Mesodermal cell (in vitro differentiated cells): ENCODE results near the gene C17orf67.

Experiments used
- H3K27ac ChIP-seq: 2 replicates; pipeline ENCODE4 v1.7.0; 2013; ENCODE audit warnings: mild to moderate bottlenecking, low read depth, low read length, moderate library complexity; ENCODE audit not compliant: severe bottlenecking
- H3K36me3 ChIP-seq: 2 replicates; pipeline ENCODE4 v1.7.1; 2013; ENCODE audit warnings: mild to moderate bottlenecking, low read length, moderate library complexity; ENCODE audit not compliant: control insufficient read depth, insufficient read depth
- H3K4me1 ChIP-seq: one replicate; pipeline ENCODE4 v1.7.1; 2013; ENCODE audit warnings: mild to moderate bottlenecking, low read length; ENCODE audit not compliant: insufficient read depth, control insufficient read depth, poor library complexity, severe bottlenecking
- H3K4me3 ChIP-seq: 2 replicates; pipeline ENCODE4 v1.7.0; 2013; ENCODE audit warnings: low read length, control low read depth, mild to moderate bottlenecking; ENCODE audit not compliant: insufficient read depth, poor library complexity, severe bottlenecking; ENCODE audit errors: extremely low read depth
- H3K9me3 ChIP-seq: 2 replicates; pipeline ENCODE4 v1.7.1; 2013; ENCODE audit warnings: mild to moderate bottlenecking, low read length, moderate library complexity; ENCODE audit not compliant: control insufficient read depth
- WGBS, 2 experiments: methylation state at CpG; one replicate each; pipeline ENCODE4 v1.1.5; 2013; ENCODE audit warnings: missing lambda C conversion rate in 2 of 2; ENCODE audit not compliant: insufficient coverage in 2 of 2; 5-methylcytosine and 5-hydroxymethylcytosine counted together

Gene C17orf67

DNA sequence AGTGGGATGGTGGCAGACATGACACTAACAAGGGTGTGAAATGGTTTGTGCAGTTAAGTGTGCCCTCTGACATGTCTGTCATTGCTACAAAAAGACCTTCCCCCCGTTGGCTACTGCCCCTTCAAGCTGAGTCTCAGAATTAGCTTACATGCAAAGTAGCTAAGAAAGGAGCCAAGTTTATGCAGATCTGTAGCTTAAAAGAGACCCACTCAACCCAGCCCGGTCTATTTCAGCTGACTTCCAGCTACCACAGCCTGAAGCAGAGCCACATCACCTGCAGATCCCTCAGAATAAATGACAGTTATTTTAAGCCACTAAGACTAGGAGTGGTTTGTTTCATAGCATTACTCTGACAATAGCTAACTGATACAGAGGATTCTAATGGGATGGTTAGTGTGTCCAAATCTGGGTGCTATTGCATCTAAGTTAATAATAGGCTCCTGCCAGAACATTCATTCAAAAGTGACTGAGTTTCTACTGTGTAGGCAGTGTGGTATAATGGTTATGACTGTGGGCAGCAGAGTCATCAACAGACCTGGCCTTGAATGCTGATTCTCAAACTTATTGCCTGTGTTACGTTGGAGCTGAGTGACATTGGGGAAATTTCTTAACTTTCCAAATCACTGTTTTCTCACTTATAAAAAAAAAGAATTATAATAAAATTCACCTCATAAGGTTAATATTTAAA is 11.7 kb downstream of the C17orf67 start:
- Histone ChIP-seq H3K4me3 (no peak overlapping the region), H3K4me1 (no peaks in the 10 kb centered on the region), H3K9me3 (no peaks in the 10 kb centered on the region), H3K27ac (no peak overlapping the region), H3K36me3 (no peaks in the 10 kb centered on the region)
- 79% methylated on average over 2 of the region's 3 CpGs for WGBS, 2 experiments

DNA sequence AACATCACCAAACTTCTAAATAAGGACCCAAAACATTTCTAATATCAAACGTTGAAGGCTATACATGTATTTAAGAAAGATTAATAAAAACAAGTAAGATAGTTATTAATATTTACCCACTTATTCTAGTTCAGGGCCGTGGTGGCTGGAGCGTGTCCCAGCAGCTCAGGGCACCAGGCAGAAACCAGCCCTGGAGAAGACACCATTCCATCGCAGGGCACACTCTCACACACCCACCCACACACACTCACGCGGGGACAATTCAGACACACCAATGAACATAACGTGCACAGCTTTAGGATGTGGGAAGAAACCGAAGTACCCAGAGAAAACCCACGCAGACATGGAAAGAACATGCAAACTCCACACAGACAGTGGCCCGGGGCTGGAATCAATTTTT is 13.5 kb downstream of the C17orf67 start:
- Histone ChIP-seq H3K36me3 (no peaks in the 10 kb centered on the region), H3K4me1 (peaks cover 5% of the 10 kb centered on the region), H3K27ac (no peak overlapping the region), H3K9me3 (no peaks in the 10 kb centered on the region), H3K4me3 (no peak overlapping the region)
- 72 to 100% methylated on average over 1 to 2 of the region's 10 CpGs for WGBS, 2 experiments

DNA sequence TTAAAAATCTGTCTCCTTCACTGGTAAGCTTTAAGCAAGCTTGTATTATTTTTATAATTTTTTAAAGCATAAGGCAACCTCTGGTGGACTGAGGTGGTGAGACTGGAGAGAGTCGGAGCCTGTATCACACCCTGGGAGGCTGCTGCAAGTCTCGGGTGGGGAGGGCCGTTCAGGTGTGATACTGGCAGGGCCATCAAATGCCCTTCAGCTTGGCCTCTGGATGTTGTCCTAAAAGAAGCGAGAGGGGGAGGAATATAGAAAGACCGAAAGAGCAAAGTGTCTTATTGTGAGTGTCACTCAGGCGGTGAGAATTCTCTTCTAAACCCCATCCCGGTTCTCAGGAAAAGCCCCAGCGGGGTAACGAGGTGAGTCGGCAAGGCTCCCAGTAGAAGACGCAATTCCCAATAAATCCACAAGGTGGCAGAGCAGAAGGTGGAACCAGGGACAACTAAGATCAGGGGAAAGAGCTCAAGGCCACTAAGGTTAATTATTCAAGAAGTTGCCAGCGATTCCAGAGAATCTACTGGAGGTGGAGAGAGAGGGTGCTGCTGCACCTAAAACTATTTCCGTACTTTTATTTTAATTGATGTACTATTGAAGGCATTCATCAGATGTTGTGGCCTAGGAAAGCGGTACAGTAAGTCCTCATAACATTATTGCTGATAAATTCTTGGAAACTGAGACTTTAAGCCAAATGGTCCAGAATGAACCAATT is 14.1 kb downstream of the C17orf67 start:
- Histone ChIP-seq H3K4me1 (peaks cover 5% of the 10 kb centered on the region), H3K9me3 (no peaks in the 10 kb centered on the region), H3K36me3 (no peaks in the 10 kb centered on the region), H3K27ac (no peak overlapping the region), H3K4me3 (no peak overlapping the region)
- 0 to 24% methylated on average over 1 to 10 of the region's 14 CpGs for WGBS, 2 experiments

DNA sequence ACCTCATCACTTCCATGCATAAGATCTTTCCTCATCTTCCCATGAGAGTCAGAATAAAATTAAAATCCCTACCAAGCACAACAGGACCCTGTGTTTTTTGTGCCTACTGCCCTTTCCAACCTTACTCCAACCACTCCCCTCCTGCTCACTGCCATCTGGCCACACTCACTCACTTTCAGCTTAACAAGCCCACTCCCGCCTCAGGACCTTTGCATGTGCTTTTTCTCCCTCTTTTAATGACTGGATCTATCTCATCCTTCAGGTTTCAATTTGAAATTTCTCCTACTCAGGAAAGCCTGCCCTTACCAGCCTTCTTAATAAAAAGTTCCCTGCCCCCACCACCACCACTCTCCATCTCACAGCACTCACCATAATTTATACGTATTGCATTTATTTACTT is 14.7 kb downstream of the C17orf67 start:
- no peak overlapping the region for H3K27ac ChIP-seq
- no peak overlapping the region for H3K4me3 ChIP-seq
- 80 to 85% methylated on average over 1 of the region's 2 CpGs for whole genome bisulfite sequencing, 2 experiments
- peaks cover 5% of the 10 kb centered on the region for H3K4me1 ChIP-seq
- no peaks in the 10 kb centered on the region for H3K9me3 ChIP-seq
- no peaks in the 10 kb centered on the region for H3K36me3 ChIP-seq

DNA sequence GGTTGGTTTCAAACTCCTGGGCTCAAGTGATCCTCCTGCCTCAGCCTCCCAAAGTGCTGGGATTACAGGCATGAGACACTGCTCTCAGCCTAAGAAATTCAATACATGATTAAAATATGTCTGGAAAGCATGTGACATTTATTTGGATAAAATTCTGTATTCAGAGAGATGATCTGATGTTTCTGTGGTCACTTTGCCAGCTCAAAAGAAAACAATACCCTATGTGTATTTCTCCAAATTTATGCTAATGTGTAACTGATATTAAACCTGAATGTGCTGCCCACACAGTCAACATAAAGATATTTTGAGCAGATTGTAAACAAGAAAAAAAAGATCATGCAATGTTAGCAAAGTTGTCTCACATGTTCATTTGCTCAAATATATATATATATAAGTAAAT is 16.7 kb downstream of the C17orf67 start:
- no peak overlapping the region for H3K27ac ChIP-seq
- no peaks in the 10 kb centered on the region for H3K9me3 ChIP-seq

DNA sequence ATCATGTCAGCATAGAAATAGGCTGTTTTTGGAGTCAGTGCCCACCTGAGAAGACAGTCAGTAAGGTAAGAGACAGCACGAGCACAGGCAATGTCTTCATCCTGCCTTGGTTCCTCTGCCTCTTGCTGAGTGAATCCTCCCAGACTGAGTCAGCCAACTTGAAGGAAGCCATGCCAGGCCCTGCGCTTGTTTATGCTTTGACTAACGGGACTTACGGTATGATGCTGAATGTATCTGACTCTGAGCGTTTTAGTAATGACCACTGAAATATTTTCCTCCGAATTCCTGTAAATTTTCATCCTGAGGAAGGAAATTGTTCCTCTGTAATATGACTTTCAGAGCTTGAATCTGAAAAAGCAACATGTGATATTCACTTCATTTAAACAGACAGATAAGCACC is 18.0 kb downstream of the C17orf67 start:
- Histone ChIP-seq H3K4me1 (peaks cover 5% of the 10 kb centered on the region), H3K9me3 (no peaks in the 10 kb centered on the region), H3K27ac (no peak overlapping the region), H3K4me3 (no peak overlapping the region), H3K36me3 (no peaks in the 10 kb centered on the region)
- WGBS, 2 experiments, result 84% methylated on average over 6 of the region's 6 CpGs

More for the DNA sequence above, 16.7 kb downstream of the C17orf67 start:
- H3K4me1 ChIP-seq, result peaks cover 5% of the 10 kb centered on the region
- no peaks in the 10 kb centered on the region for H3K36me3 ChIP-seq
- H3K4me3 ChIP-seq, result no peak overlapping the region

DNA sequence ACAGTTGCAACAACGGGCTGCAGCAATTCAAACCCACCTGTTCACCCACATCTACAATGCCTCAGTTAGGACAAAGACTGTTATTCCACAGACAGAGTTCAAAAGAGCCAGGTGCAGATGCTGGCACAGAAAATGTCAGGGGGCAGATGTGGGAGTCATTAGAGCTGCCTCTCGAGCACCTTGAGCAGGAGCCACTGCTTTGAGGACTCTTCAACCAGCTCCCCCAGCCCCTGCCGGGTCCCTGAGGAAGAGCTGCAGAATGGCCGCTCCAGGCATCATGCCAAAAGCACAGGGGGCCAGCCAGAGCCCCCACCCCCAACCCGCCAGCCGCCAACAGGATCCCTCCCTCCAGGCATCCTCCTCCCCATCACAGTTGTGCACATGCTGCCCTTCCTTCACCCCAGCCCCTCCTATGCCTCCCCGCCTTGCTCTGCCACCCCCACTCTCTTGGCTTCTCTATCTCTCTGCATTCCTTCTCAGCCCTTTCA is 20.8 kb downstream of the C17orf67 start:
- Histone ChIP-seq H3K27ac (no peak overlapping the region), H3K36me3 (no peaks in the 10 kb centered on the region), H3K9me3 (no peaks in the 10 kb centered on the region), H3K4me3 (no peak overlapping the region), H3K4me1 (peaks cover 5% of the 10 kb centered on the region)
- 76 to 83% methylated on average over 4 to 7 of the region's 7 CpGs for WGBS, 2 experiments

DNA sequence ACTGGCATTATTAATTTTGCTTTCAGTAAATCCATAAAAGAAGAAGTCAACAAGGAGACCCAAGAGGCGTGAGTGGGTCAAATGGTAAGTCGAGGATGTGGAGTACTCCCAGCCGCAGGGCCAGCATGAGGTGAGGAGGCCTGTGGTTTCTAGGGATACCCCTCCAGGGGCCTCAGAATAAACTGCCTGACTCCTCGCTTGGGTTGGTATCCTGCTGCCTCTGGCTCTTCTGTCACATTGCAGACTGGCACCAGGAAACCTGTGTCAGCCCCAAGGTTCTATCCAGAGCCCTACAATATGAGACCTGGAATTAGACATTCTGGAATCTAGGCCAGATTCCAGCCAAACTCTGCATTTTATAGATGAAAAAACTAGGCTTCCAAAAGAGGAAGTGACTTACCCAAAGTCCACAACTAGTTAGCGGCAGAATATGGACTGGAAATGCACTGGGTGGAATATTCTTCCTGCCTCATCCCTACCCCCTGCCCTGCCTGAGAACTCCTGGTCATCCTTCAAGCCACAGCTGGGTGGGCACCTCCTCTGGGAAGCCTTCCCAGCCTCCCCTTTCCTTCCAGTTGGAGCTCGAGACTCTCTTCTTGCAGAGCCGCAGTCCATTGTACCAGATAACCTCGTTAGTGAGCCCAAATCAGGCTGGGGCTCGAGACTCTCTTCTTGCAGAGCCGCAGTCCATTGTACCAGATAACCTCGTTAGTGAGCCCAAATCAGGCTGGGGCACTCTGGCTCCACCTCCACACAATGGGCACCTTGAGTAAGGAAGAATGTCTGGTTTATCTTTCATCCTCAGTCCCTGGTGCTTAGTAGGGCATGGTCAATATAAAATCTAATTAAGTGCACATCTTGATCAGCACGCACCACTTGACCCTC is 22.6 kb downstream of the C17orf67 start:
- Histone ChIP-seq H3K4me1 (peaks cover 4% of the 10 kb centered on the region), H3K9me3 (no peaks in the 10 kb centered on the region), H3K27ac (no peak overlapping the region), H3K36me3 (no peaks in the 10 kb centered on the region), H3K4me3 (no peak overlapping the region)
- 87 to 95% methylated on average over 11 to 12 of the region's 12 CpGs for WGBS, 2 experiments

DNA sequence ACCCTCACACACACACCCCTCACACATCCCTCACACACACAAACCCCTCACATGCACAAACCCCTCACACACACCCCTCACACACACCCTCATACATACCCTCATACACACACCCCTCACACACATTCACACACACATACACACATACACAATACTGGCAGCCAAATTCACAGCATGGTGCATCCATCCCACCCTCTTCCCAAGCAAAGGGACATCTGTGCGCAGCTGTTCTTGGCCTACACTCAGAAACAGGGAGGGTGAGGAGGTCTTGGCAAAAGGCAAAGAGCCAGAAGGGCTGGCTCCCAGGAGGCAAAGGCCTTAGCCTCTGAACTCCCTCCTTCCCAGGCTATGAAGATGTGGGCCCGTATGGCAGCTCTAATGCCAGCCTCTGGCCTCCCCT is 23.4 kb downstream of the C17orf67 start:
- 88 to 100% methylated on average over 1 to 2 of the region's 2 CpGs for WGBS, 2 experiments
- H3K27ac ChIP-seq, result no peak overlapping the region
- no peaks in the 10 kb centered on the region for H3K4me1 ChIP-seq
- H3K9me3 ChIP-seq, result no peaks in the 10 kb centered on the region
- H3K36me3 ChIP-seq, result no peaks in the 10 kb centered on the region
- H3K4me3 ChIP-seq, result no peak overlapping the region

DNA sequence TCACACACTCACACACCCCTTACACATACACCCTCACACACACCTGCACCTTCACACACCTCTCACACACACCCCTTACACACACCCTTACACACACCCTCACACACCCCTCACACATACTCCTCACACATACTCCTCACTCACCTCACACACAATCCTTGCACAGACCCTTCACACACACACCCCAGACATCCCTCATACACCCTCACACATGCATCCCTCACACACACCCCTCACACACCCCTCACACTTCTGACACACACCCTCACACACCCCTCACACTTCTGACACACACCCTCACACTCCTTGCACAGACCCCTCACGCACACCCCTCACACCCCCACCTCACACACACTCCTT is 23.9 kb downstream of the C17orf67 start:
- H3K9me3 ChIP-seq, result no peaks in the 10 kb centered on the region
- no peak overlapping the region for H3K27ac ChIP-seq
- no peaks in the 10 kb centered on the region for H3K36me3 ChIP-seq
- no peak overlapping the region for H3K4me3 ChIP-seq
- WGBS, 2 experiments, result 100% methylated on average over 1 of the region's 1 CpG
- H3K4me1 ChIP-seq, result no peaks in the 10 kb centered on the region
